Measurements from ENCODE around the gene CPNE5.

Gene CPNE5

GRCh38 chr6:36716476-36717093, 122.7 kb downstream of the CPNE5 start:
- no peaks in the 10 kb centered on the region for H3K27me3 ChIP-seq
- peaks cover 90% of the 10 kb centered on the region for H3K36me3 ChIP-seq
- no peak overlapping the region for H3K27ac ChIP-seq
- H3K4me3 ChIP-seq (ENCODE audit: low read depth in 1 of 2, low read length in 1 of 2): no peak overlapping the region
- TF ChIP-seq CTCF (IDR thresholded peaks at IDR 0.05): no peak
- no peaks in the 10 kb centered on the region for H3K9me3 ChIP-seq
- H3K4me1 ChIP-seq (ENCODE audit: control insufficient read depth in 1 of 2, insufficient read depth in 1 of 2, low read depth in 1 of 2, low read length in 1 of 2): no peaks in the 10 kb centered on the region

GRCh38 chr6:36715469-36715868, 123.8 kb downstream of the CPNE5 start:
- Histone ChIP-seq H3K4me1 (ENCODE audit: control insufficient read depth in 1 of 2, insufficient read depth in 1 of 2, low read depth in 1 of 2, low read length in 1 of 2) (no peaks in the 10 kb centered on the region), H3K4me3 (ENCODE audit: low read depth in 1 of 2, low read length in 1 of 2) (no peak overlapping the region), H3K9me3 (no peaks in the 10 kb centered on the region), H3K27ac (no peak overlapping the region), H3K36me3 (peaks cover 81% of the 10 kb centered on the region), H3K27me3 (no peaks in the 10 kb centered on the region)
- no peak for TF ChIP-seq CTCF (IDR thresholded peaks at IDR 0.05)

GRCh38 chr6:36714511-36714910, 124.7 kb downstream of the CPNE5 start:
- no peak for TF ChIP-seq CTCF (IDR thresholded peaks at IDR 0.05)
- H3K36me3 ChIP-seq: peaks cover 80% of the 10 kb centered on the region
- no peaks in the 10 kb centered on the region for H3K27me3 ChIP-seq
- no peak overlapping the region for H3K4me3 ChIP-seq (ENCODE audit: low read depth in 1 of 2, low read length in 1 of 2)
- H3K9me3 ChIP-seq: no peaks in the 10 kb centered on the region
- no peak overlapping the region for H3K27ac ChIP-seq
- H3K4me1 ChIP-seq (ENCODE audit: control insufficient read depth in 1 of 2, insufficient read depth in 1 of 2, low read depth in 1 of 2, low read length in 1 of 2): no peaks in the 10 kb centered on the region

- TF ChIP-seq CTCF (IDR thresholded peaks at IDR 0.05): no peak
- H3K9me3 ChIP-seq: no peaks in the 10 kb centered on the region
- H3K4me1 ChIP-seq (ENCODE audit: control insufficient read depth in 1 of 2, insufficient read depth in 1 of 2, low read depth in 1 of 2, low read length in 1 of 2): no peaks in the 10 kb centered on the region
- H3K27me3 ChIP-seq: no peaks in the 10 kb centered on the region
- H3K27ac ChIP-seq: no peak overlapping the region
- H3K4me3 ChIP-seq (ENCODE audit: low read depth in 1 of 2, low read length in 1 of 2): no peak overlapping the region
- H3K36me3 ChIP-seq: peaks cover 79% of the 10 kb centered on the region
These were observed 125.4 kb downstream of the CPNE5 start for GRCh38 chr6:36713846-36714245.

- no peaks in the 10 kb centered on the region for H3K27me3 ChIP-seq
- peaks cover 70% of the 10 kb centered on the region for H3K36me3 ChIP-seq
- no peaks in the 10 kb centered on the region for H3K9me3 ChIP-seq
- H3K27ac ChIP-seq: no peak overlapping the region
- H3K4me3 ChIP-seq (ENCODE audit: low read depth in 1 of 2, low read length in 1 of 2): no peak overlapping the region
- no peaks in the 10 kb centered on the region for H3K4me1 ChIP-seq (ENCODE audit: control insufficient read depth in 1 of 2, insufficient read depth in 1 of 2, low read depth in 1 of 2, low read length in 1 of 2)
- no peak for TF ChIP-seq CTCF (IDR thresholded peaks at IDR 0.05)
These were observed 126.4 kb downstream of the CPNE5 start for GRCh38 chr6:36712816-36713215.

Measured in neutrophil (primary cell).